ENCODE measurements around the gene GDF11.

Gene GDF11

DNA sequence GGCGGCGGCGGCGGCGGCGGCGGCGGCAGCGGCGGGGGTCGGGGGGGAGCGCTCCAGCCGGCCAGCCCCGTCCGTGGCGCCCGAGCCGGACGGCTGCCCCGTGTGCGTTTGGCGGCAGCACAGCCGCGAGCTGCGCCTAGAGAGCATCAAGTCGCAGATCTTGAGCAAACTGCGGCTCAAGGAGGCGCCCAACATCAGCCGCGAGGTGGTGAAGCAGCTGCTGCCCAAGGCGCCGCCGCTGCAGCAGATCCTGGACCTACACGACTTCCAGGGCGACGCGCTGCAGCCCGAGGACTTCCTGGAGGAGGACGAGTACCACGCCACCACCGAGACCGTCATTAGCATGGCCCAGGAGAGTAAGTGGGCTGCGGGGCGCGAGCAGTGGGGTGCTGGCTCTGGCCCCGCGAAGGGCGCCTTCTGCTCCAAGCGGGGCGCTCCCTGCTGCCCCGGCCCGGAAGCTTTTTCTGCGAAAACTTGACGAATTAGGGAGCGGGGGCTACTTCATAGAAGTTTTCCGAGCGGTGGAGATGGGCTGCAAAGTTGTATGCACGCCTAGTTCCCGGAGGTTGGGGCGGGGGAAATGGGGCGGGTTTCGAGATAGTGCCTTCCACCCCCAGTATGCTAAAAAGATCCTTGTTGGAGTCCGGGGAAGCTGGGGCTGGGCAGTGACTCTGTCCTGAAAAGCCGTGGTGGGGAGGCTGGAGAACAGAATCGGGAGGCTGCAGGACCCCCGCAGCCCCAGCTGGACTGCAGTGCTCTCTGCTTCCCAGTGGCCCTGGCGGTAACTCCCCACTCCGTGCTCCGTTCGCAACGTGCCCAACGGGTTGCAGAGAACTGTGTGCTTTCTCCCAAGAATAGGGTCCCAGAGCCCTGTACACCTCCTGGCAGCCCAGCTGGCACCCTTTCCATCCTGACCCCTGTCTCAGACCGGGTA lies 751 bp downstream of the GDF11 start:
- peaks cover 13% of the 10 kb centered on the region for H3K36me3 Mint-ChIP-seq (ENCODE audit: low read depth)
- H3K4me1 Mint-ChIP-seq = peaks cover 51% of the 10 kb centered on the region
- TF ChIP-seq, protein P1, sequence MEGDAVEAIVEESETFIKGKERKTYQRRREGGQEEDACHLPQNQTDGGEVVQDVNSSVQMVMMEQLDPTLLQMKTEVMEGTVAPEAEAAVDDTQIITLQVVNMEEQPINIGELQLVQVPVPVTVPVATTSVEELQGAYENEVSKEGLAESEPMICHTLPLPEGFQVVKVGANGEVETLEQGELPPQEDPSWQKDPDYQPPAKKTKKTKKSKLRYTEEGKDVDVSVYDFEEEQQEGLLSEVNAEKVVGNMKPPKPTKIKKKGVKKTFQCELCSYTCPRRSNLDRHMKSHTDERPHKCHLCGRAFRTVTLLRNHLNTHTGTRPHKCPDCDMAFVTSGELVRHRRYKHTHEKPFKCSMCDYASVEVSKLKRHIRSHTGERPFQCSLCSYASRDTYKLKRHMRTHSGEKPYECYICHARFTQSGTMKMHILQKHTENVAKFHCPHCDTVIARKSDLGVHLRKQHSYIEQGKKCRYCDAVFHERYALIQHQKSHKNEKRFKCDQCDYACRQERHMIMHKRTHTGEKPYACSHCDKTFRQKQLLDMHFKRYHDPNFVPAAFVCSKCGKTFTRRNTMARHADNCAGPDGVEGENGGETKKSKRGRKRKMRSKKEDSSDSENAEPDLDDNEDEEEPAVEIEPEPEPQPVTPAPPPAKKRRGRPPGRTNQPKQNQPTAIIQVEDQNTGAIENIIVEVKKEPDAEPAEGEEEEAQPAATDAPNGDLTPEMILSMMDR (IDR thresholded peaks at IDR 0.05; ENCODE audit: unreplicated experiment in 3 of 3) = no peak
- H3K27ac Mint-ChIP-seq = peak overlapping the region; percentile 81 to 96 (median 95)
- H3K9me3 Mint-ChIP-seq = no peaks in the 10 kb centered on the region
- H3K4me3 Mint-ChIP-seq = peak overlapping the region; percentile 88 to 91 (median 90)
- no peaks in the 10 kb centered on the region for H3K27me3 Mint-ChIP-seq (ENCODE audit: low read depth)

DNA sequence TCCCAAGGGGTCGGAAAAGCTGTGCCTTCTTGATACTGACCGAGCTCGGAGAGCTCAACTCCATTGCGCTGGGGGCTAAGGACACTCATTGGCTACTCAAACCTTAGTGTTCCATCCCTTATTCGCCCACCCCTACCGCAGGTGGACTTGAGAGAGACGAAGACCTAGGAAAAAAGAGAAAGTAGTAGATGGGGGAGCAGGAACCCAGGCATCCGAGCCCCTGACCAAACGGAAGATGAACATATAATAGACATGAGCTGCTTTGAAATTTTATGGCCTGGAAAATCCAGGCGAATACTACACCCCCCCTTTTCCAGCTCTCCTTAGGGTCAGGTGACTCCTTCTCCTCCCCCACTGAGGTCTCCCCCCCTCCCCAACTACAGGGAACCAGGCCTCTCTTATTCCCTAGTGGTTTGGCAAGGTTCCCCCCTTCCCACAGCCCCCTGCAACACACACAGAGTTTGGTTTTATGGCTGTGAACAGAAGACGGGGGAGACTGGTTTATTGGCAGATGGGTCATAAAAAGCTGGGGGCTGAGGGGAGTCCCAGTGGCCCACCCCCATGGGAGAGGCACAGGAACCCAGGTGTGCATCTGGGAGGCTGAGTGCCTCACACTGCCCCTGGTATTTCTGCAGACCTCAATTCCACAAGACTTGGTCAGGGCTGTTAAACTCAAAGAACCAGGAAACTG lies 1.6 kb downstream of the GDF11 start:
- Mint-ChIP-seq H3K4me3 (peak overlapping the region; percentile 88 to 91 (median 90)), H3K4me1 (peaks cover 55% of the 10 kb centered on the region), H3K36me3 (ENCODE audit: low read depth) (peaks cover 22% of the 10 kb centered on the region), H3K9me3 (no peaks in the 10 kb centered on the region), H3K27ac (peak overlapping the region; percentile 81 to 96 (median 95)), H3K27me3 (ENCODE audit: low read depth) (no peaks in the 10 kb centered on the region)
- TF ChIP-seq, protein P1 (IDR thresholded peaks at IDR 0.05; ENCODE audit: unreplicated experiment in 3 of 3) = no peak

DNA sequence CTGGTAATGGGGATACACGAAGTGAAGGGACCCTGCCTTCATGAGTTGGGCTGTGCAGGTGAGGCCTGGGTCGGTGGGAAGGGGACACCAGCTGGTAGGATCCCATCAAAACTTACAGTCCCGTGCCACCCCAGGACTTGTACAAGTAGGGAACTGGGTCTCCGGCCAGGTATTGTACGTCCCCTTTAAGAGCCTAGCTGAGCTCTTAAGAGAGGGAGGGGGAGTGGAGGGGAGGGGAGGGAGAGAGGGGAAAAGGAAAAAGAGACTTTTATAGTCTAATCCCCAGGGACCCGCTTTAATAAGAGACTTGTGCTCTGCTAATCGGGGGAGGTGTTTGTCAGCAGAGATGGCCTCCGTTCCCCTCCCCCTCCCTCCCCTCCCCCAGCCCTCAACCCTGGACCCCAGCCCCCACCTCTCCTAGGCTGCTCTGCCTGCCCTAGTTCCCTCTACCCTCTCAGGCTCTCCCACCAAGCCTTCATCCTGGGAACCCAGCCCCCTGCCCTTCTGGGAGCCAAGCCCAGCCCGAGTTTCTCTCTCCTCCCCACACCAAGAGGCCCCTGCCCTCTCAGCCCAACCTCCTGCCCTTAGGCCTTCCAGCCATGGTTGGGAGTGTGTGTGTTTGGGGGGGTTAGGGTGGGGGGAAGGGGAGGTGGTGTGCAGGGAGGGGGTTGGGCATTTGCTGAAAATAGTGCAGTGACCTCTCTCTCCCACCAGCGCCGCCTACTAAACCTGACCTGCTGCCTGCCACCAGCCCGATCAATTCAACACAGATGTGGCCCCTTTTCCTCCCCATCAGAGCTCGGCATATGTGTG lies 2.6 kb downstream of the GDF11 start:
- Mint-ChIP-seq H3K27ac (peak overlapping the region; percentile 81 to 96 (median 95)), H3K9me3 (no peaks in the 10 kb centered on the region), H3K4me3 (peak overlapping the region; percentile 88 to 91 (median 90)), H3K4me1 (peaks cover 55% of the 10 kb centered on the region), H3K36me3 (ENCODE audit: low read depth) (peaks cover 30% of the 10 kb centered on the region), H3K27me3 (ENCODE audit: low read depth) (no peaks in the 10 kb centered on the region)
- TF ChIP-seq, protein P1 (IDR thresholded peaks at IDR 0.05; ENCODE audit: unreplicated experiment in 3 of 3) = no peak

DNA sequence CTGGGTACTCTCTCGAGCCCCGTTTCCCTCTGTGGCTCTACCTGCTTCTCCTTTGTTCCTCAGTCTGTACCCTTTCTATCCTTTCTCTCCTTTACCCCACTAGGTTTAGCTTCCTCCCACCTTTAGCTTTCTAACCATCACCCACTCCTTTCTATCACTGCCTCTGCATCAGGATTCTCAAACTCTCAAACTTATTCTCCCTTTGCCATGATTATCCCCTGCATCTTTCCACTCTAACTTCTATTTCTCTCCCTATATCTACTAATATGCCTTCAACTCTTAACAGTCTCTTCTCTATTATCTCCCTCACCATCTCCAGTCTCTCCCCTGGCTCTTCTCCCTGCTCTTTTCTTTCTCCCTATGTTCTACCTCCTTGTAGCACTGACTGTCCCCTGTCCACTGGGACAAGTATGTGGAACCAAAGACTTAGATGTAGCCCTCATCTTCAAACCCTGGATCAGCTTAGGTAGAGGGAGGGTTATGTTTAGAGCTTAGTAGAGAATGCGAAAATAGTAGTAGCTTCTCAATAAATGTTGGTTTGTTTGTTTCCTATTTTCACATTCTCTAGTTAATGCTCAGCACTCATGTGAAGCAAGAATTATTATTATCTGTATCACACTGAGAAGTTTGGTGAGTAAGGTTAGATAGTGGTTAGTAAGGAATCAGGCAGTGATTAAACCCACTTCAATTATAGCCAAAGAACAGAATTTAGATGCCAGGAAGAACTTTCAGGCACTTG lies 3.4 kb downstream of the GDF11 start:
- Mint-ChIP-seq H3K27ac (peak overlapping the region; percentile 81 to 96 (median 88)), H3K36me3 (ENCODE audit: low read depth) (peaks cover 38% of the 10 kb centered on the region), H3K27me3 (ENCODE audit: low read depth) (no peaks in the 10 kb centered on the region), H3K4me3 (peak overlapping the region; percentile 83 to 91 (median 83)), H3K4me1 (peaks cover 55% of the 10 kb centered on the region), H3K9me3 (no peaks in the 10 kb centered on the region)
- TF ChIP-seq, protein P1 (IDR thresholded peaks at IDR 0.05; ENCODE audit: unreplicated experiment in 3 of 3) = no peak

DNA sequence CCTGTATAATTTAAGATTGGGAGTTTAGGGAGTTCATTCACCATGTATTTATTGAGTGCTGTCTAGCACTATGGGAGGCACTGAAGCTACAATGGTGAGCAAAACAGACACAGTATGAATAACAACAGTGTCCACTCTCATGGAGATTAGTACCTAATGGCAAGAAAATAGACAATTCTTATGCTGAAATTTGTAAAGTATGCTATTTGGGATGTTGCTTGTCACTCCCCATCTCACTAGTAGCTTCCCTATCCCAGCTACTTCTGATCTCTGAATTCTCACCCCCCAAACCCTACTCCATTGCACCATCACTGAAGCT lies 4.0 kb downstream of the GDF11 start:
- TF ChIP-seq, protein P1 (IDR thresholded peaks at IDR 0.05; ENCODE audit: unreplicated experiment in 3 of 3) = no peak
- Mint-ChIP-seq H3K9me3 (no peaks in the 10 kb centered on the region), H3K36me3 (ENCODE audit: low read depth) (peaks cover 43% of the 10 kb centered on the region), H3K27ac (peak overlapping the region; percentile 81 to 96 (median 88)), H3K4me1 (peaks cover 52% of the 10 kb centered on the region), H3K4me3 (peak overlapping the region in 2 of 3 experiments; percentile 24 to 91), H3K27me3 (ENCODE audit: low read depth) (no peaks in the 10 kb centered on the region)

All from nephron (organoid).